ENCODE data around the gene FOXP1.

FOXP1 gene

GRCh38 chr3:71101014-71101413 lies 482.5 kb downstream of the FOXP1 start:
- no peak for DNase-seq (ENCODE audit: low read depth)

- no peak for DNase-seq (ENCODE audit: low read depth)
Observed at GRCh38 chr3:71099997-71100719, 483.4 kb downstream of the FOXP1 start.

GRCh38 chr3:71097557-71097956 lies 486.0 kb downstream of the FOXP1 start:
- no peak for DNase-seq (ENCODE audit: low read depth)

GRCh38 chr3:71095511-71096291 lies 487.8 kb downstream of the FOXP1 start:
- no peak for DNase-seq (ENCODE audit: low read depth)

- DNase-seq (ENCODE audit: low read depth), result no peak
Observed at GRCh38 chr3:71094658-71095209, 488.8 kb downstream of the FOXP1 start.

GRCh38 chr3:71092665-71093064 lies 490.9 kb downstream of the FOXP1 start:
- no peak for DNase-seq (ENCODE audit: low read depth)

- no peak for DNase-seq (ENCODE audit: low read depth)
Observed at GRCh38 chr3:71090207-71090606, 493.3 kb downstream of the FOXP1 start.

GRCh38 chr3:71089271-71089847 lies 494.2 kb downstream of the FOXP1 start:
- no peak for DNase-seq (ENCODE audit: low read depth)

- no peak for DNase-seq (ENCODE audit: low read depth)
Observed at GRCh38 chr3:71088742-71089141, 494.8 kb downstream of the FOXP1 start.

- DNase-seq (ENCODE audit: low read depth), result no peak
Observed at GRCh38 chr3:71088019-71088708, 495.4 kb downstream of the FOXP1 start.

- DNase-seq (ENCODE audit: low read depth), result no peak
Observed at GRCh38 chr3:71087143-71088018, 496.1 kb downstream of the FOXP1 start.

- DNase-seq (ENCODE audit: low read depth), result no peak
Observed at GRCh38 chr3:71086777-71087142, 496.8 kb downstream of the FOXP1 start.

GRCh38 chr3:71083726-71084131 lies 499.8 kb downstream of the FOXP1 start:
- no peak for DNase-seq (ENCODE audit: low read depth)

GRCh38 chr3:71082833-71083232 lies 500.7 kb downstream of the FOXP1 start:
- DNase-seq (ENCODE audit: low read depth), result no peak

GRCh38 chr3:71080517-71081083 lies 502.9 kb downstream of the FOXP1 start:
- no peak for DNase-seq (ENCODE audit: low read depth)

- DNase-seq (ENCODE audit: low read depth), result no peak
Observed at GRCh38 chr3:71078723-71079525, 504.6 kb downstream of the FOXP1 start.

- no peak for DNase-seq (ENCODE audit: low read depth)
Observed at GRCh38 chr3:71078199-71078598, 505.3 kb downstream of the FOXP1 start.

- no peak for DNase-seq (ENCODE audit: low read depth)
Observed at GRCh38 chr3:71077070-71077469, 506.5 kb downstream of the FOXP1 start.

- no peak for DNase-seq (ENCODE audit: low read depth)
Observed at GRCh38 chr3:71076361-71077002, 507.0 kb downstream of the FOXP1 start.

GRCh38 chr3:71075494-71075893 lies 508.0 kb downstream of the FOXP1 start:
- no peak for DNase-seq (ENCODE audit: low read depth)

Measured in non-pigmented ciliary epithelial cell (primary cell).